Nephron (organoid): ENCODE results near the gene TERB2.
"Not testable (repeated sequence)": the region's sequence is repeated elsewhere in the genome, so short reads cannot be mapped to it uniquely, and the experiment has no call there.

ENCODE experiments used
- H3K27ac Mint-ChIP-seq, 3 experiments: 2 replicates each; pipeline ENCODE4 v1.8.0; 2020; ENCODE audit warnings: mixed read lengths in 3 of 3, mild to moderate bottlenecking in 2 of 3, moderate library complexity in 1 of 3
- H3K27me3 Mint-ChIP-seq: 2 replicates; pipeline ENCODE4 v1.8.0; 2021; ENCODE audit warnings: low read depth, mild to moderate bottlenecking, moderate library complexity, mixed read lengths
- H3K36me3 Mint-ChIP-seq: 2 replicates; pipeline ENCODE4 v1.8.0; 2020; ENCODE audit warnings: low read depth, mixed read lengths
- H3K4me1 Mint-ChIP-seq: 2 replicates; pipeline ENCODE4 v1.8.0; 2020; ENCODE audit warnings: mixed read lengths
- H3K4me3 Mint-ChIP-seq, 3 experiments: 2 replicates each; pipeline ENCODE4 v1.8.0; 2020; ENCODE audit warnings: mild to moderate bottlenecking in 3 of 3, mixed read lengths in 3 of 3, moderate library complexity in 2 of 3
- H3K9me3 Mint-ChIP-seq: 2 replicates; pipeline ENCODE4 v1.8.0; 2020; ENCODE audit warnings: mixed read lengths
- TF ChIP-seq, protein P1 (sequence below), 3 experiments: fragments of 200-600 bp; sonication (generic); IDR thresholded peaks; one replicate each; pipeline ENCODE4 v1.5.0; 2021; ENCODE audit warnings: antibody characterized with exemption in 3 of 3; ENCODE audit not compliant: unreplicated experiment in 3 of 3

The TERB2 gene

DNA sequence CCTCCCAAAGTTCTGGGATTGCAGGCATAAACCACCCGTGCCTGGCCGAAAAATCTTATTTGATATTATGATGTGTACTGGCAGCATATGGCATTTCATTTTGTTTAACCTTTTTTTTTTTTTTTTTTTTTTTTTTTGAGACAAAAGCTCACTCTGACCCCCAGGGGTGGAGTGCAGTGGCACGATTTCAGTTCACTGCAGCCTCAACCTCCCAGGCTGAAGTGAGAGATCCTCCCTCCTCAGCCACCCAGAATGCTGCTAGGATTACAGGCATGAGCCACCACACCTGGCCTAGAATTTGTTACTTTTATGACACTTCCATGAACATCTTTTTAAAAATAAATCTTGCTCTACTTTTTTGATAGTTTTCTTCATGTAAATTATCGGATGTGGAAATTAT lies 12.0 kb downstream of the TERB2 start:
- TF ChIP-seq, protein P1, sequence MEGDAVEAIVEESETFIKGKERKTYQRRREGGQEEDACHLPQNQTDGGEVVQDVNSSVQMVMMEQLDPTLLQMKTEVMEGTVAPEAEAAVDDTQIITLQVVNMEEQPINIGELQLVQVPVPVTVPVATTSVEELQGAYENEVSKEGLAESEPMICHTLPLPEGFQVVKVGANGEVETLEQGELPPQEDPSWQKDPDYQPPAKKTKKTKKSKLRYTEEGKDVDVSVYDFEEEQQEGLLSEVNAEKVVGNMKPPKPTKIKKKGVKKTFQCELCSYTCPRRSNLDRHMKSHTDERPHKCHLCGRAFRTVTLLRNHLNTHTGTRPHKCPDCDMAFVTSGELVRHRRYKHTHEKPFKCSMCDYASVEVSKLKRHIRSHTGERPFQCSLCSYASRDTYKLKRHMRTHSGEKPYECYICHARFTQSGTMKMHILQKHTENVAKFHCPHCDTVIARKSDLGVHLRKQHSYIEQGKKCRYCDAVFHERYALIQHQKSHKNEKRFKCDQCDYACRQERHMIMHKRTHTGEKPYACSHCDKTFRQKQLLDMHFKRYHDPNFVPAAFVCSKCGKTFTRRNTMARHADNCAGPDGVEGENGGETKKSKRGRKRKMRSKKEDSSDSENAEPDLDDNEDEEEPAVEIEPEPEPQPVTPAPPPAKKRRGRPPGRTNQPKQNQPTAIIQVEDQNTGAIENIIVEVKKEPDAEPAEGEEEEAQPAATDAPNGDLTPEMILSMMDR (IDR thresholded peaks at IDR 0.05; ENCODE audit: unreplicated experiment in 3 of 3): no peak
- no peaks in the 10 kb centered on the region for H3K9me3 Mint-ChIP-seq
- H3K4me1 Mint-ChIP-seq: no peaks in the 10 kb centered on the region
- H3K36me3 Mint-ChIP-seq: no peaks in the 10 kb centered on the region
- H3K4me3 Mint-ChIP-seq: no peak overlapping the region
- H3K27me3 Mint-ChIP-seq: peaks cover 10% of the 10 kb centered on the region
- no peak overlapping the region for H3K27ac Mint-ChIP-seq

DNA sequence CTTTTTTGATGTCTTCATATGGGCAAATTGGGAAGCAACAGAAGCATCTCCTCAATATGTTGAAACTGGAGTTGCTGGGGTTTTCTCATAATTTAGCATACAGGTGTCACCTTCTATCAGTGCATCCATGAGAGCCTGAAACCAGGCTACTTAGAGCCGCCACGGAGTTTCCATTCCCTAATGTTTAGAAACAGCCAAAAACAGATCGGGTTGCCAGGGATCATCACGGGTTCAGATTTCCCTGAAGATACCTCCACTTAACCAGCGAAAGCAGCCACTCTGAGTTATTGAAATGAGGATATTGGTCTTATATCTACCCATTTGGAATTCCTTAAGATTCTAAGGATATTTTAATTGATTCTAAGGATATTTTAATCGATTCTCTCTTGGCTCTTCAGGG lies 14.5 kb downstream of the TERB2 start:
- peaks cover 10% of the 10 kb centered on the region for H3K27me3 Mint-ChIP-seq

DNA sequence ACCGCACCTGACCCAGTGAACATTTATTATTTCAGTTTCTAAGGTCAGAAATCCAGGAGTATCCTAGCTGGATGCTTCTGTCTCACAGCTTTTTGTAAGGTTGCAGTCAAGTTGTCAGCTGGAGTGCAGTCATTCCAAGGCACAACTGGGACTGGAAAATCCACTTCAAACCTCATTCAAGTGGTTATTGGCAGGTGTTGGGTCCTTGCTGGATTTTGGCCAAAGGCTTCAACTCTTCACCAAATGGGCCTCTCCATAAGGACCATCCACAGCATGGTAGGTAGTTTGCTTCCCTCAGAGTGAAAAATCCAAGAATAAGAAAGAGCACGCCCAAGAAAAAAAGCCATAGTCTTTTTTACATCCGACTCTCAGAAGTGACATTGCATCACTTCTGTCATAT lies 19.7 kb downstream of the TERB2 start:
- H3K9me3 Mint-ChIP-seq, H3K27ac Mint-ChIP-seq, H3K4me3 Mint-ChIP-seq, H3K36me3 Mint-ChIP-seq, H3K4me1 Mint-ChIP-seq, H3K27me3 Mint-ChIP-seq: not testable (repeated sequence)

More for the DNA sequence above, 14.5 kb downstream of the TERB2 start:
- Mint-ChIP-seq H3K27ac (no peak overlapping the region), H3K9me3 (no peaks in the 10 kb centered on the region), H3K4me3 (no peak overlapping the region), H3K36me3 (no peaks in the 10 kb centered on the region), H3K4me1 (no peaks in the 10 kb centered on the region)
- TF ChIP-seq, protein P1 (IDR thresholded peaks at IDR 0.05; ENCODE audit: unreplicated experiment in 3 of 3): no peak

DNA sequence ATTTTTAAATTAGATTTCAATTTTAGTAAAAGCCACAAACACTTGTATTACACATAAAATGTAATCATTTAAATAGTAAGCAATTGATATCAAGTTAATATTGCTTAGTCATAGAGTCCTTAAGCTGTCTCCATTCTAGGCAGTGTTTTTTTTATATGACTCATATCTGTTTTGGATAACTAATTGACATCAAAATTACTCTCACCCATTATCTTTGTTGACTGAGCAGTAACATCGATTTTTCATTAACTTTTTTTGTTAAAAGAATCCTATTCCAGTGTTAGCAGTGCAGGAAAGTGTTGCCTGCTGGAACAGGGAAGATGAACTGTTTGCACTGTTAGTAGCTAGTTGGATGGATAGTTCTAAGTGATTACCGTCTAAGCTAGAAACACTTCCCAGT lies 21.3 kb downstream of the TERB2 start:
- not testable (repeated sequence) for H3K27me3 Mint-ChIP-seq, H3K27ac Mint-ChIP-seq, H3K36me3 Mint-ChIP-seq, H3K4me1 Mint-ChIP-seq, H3K4me3 Mint-ChIP-seq, H3K9me3 Mint-ChIP-seq

DNA sequence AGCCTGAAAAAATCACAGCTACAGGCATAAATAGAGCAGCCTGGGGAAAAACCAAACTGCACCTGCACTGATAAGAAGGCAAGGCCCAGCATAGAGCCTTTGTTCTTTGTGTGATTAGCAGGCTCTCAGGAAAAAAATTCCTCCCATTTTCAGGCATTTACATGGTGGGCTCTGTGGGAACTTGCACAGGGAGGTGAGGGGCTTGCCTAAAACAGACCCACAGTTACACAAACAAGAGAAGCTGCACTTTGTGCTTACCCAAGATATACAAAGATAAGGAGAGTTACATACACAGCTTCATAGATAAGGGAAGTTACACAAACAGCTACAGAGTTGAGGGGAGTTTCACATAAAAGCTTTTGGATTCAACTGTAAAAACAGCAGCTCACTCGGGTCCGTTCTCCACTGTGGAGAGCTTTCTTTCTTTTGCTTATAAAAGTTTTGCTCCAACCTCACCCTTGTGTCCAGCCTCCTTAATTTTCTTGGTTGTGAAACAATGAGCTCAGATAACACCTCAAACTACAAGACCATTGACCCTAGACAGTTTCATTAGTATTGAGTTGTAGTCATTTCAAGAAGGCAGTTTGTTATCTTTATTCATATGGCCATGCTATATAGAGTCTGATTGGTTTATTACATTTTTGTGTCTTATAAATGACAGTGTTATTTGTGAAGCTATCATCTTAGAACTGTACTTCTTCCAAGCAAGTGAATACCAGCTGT lies 23.3 kb downstream of the TERB2 start:
- H3K27me3 Mint-ChIP-seq, H3K9me3 Mint-ChIP-seq, H3K36me3 Mint-ChIP-seq, H3K27ac Mint-ChIP-seq, H3K4me3 Mint-ChIP-seq, H3K4me1 Mint-ChIP-seq: not testable (repeated sequence)

DNA sequence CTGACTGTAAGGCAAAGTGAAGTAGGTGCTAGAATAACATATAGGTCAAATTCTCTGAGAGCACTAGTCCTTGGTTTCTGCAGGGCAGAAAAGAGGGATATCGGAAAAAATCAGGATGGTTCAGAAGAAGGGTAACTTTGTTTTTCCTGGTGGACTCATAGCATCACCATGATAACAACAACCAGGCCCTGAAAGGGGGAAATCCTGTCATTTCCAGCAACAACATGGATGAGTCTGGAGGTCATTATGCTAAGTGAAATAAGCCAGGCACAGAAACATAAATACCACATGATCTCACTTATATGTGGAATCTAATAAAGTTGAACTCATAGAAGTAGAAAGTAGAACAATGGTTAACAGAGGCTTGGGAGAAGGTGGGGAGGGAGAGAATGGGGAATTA lies 27.7 kb downstream of the TERB2 start:
- not testable (repeated sequence) for H3K4me3 Mint-ChIP-seq

DNA sequence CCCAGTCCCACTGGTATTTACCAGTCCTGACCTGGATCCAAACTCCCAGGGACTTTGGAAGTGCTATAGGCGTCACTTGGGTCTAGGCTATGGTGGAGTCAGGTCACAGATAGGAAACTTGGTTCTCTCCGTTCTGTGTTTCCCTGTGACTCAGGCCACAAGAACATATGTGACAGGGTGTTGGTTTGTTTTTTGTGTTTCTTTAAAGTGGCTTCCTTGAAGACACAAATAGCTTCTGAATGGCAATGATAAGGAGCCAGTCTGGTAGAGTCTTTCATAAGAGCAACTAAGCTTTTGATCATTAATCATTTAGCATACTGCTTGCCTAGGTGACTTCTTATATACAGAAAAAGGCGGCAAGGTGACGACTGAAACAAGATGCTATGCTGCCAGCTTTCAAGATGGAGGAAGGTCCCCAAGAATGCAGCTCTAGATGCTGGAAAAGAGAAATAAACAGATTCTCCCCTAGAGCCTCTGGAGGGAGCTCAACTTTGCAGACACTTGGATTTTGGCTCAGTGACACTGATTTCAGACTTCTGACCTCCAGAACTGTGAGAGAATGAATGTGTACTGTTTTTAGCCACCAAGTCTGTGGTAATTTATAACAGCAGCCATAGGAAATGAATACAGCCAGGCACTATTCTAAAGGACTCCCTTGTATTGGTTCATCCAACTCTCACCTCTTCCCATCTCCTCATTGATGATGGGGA lies 30.0 kb downstream of the TERB2 start:
- not testable (repeated sequence) for H3K36me3 Mint-ChIP-seq, H3K4me1 Mint-ChIP-seq, H3K27me3 Mint-ChIP-seq, H3K4me3 Mint-ChIP-seq, H3K9me3 Mint-ChIP-seq, H3K27ac Mint-ChIP-seq

More for the DNA sequence above, 27.7 kb downstream of the TERB2 start:
- not testable (repeated sequence) for H3K27ac Mint-ChIP-seq, H3K27me3 Mint-ChIP-seq, H3K9me3 Mint-ChIP-seq, H3K36me3 Mint-ChIP-seq, H3K4me1 Mint-ChIP-seq

DNA sequence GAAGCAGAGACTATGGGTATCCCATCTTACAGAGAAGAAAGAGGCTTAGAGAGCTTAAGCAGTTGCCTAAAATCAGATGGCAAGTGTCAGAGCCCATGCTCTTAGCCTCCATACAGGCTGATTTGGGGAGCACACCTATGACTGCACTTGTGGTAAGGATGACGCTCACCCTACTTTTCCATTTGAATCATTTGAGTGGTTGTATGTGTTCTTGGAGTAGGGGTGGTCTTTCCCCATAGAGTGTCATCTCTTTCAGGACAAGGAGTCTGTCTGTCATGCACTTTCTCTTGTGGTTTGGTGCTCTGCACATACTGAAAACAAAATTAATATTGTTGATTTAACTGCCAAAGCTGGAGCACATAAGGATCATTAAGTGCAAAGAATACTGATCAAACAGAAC lies 31.2 kb downstream of the TERB2 start:
- not testable (repeated sequence) for H3K27ac Mint-ChIP-seq

DNA sequence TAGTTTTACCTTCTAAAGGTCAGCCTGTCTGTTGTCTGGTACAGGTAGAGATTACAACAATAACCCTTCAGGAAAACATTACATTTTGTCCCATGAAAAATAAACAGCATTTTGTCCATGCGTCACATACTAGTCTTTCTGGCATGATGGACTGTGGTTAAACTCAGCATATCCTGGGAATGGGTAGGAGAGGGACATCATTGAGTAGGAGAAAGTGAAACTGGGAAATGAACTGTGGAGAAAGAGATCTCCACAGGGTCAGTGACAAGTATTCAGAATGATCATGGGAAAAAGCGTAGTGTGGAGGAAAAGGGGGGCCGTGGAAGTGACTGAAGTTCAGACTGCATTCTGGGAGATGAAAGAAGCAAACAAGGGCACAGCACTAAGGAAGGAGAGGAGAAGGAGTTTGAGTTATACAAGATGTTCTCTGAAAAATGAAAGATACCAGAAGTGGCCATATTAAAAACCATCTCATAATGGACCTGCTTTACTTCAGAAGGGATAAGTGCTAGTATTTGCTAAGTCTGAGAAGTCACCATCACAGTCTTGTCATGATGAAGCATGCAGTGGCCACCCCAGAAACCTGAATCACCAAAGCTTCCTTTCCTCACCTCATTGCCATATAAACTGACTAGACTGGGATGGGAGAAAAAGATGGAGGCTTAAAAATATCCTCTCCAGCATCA lies 31.8 kb downstream of the TERB2 start:
- H3K36me3 Mint-ChIP-seq, H3K4me3 Mint-ChIP-seq, H3K4me1 Mint-ChIP-seq, H3K27me3 Mint-ChIP-seq, H3K9me3 Mint-ChIP-seq, H3K27ac Mint-ChIP-seq: not testable (repeated sequence)

More for the DNA sequence above, 31.2 kb downstream of the TERB2 start:
- H3K36me3 Mint-ChIP-seq, H3K9me3 Mint-ChIP-seq, H3K4me3 Mint-ChIP-seq, H3K4me1 Mint-ChIP-seq, H3K27me3 Mint-ChIP-seq: not testable (repeated sequence)

DNA sequence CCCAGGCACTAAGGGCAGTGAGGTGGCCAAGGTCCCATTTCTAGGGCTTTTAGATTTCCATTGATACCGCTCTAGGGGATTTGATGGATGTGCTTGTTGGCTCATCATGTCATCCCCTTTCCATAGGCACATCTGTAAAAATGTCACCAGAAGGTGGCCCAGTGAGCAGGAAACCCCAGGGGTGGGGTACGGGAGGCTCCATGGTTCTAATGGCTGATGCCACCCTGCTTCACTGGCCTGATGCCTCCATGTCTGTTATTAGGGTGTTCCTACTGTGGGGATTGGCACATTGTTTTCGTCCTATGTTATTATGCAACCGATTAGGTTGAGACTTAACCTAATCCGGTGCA lies 32.4 kb downstream of the TERB2 start:
- H3K4me3 Mint-ChIP-seq, H3K36me3 Mint-ChIP-seq, H3K27me3 Mint-ChIP-seq, H3K27ac Mint-ChIP-seq, H3K9me3 Mint-ChIP-seq, H3K4me1 Mint-ChIP-seq: not testable (repeated sequence)

DNA sequence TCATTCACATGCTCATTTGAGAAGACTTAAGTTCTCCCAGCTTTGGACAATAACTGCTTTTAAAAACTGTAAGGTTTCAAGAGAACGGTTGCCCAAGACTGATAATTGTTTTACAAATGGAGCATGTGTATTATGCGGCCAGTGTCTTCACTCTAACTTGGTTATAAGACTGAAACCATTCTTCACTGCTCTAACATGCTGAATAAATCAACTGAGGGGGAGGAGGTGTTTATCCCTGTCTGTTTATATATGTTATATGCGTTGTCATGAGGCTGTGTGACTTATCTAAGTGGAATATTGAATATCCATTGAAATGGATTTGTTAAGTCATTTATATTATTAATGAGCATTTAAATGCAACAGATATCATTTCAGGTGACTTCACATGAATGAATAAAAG lies 41.1 kb downstream of the TERB2 start:
- H3K27ac Mint-ChIP-seq, H3K4me1 Mint-ChIP-seq, H3K36me3 Mint-ChIP-seq, H3K4me3 Mint-ChIP-seq, H3K27me3 Mint-ChIP-seq, H3K9me3 Mint-ChIP-seq: not testable (repeated sequence)
